Uterus (tissue), 2 donors: Measurements from ENCODE around the gene SLC39A1.

Experiments
- CTCF ChIP-seq, 4 experiments: fragments of 200-600 bp in 2 of 4; fragments of 450-650 bp in 2 of 4; sonication (generic) in 2 of 4; IDR thresholded peaks; one replicate each; pipeline ENCODE4 v1.5.1; 2016 to 2019; ENCODE audit warnings: antibody characterized with exemption in 4 of 4, mild to moderate bottlenecking in 2 of 4, moderate library complexity in 1 of 4
- POLR2A ChIP-seq, 2 donors: fragments of 450-650 bp; IDR thresholded peaks; one replicate each; pipeline ENCODE4 v1.6.1; 2016; ENCODE audit warnings: antibody characterized with exemption in 2 of 2, mild to moderate bottlenecking in 1 of 2, moderate library complexity in 1 of 2

GRCh38 chr1:153963850-153964331 lies 554 bp upstream of the SLC39A1 start:
- TF ChIP-seq CTCF (IDR thresholded peaks at IDR 0.05): no peak
- TF ChIP-seq POLR2A (IDR thresholded peaks at IDR 0.05): no peak
